ENCODE data around the gene ADSS1.

The ADSS1 gene

DNA sequence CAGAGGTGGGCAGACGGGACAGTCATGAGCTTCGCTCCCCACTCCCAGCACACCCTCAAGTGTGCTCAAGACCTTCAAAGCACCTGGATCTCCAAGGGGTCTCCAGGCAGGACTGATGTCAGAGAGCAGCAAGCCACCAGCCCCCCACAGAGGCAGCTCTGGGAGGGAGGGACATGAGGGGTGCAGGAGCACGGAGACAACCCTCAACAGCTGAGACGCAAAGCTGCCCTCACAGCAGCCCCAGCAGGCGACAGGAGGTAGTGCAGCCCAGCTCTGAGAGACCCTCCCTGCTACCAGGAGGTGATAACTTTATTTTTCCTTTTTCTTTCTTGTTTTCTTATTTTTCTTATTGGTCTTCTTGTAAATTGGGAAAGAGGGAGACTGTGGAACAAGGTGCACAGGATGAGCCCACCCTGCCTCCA is 46.8 kb downstream of the ADSS1 start:
- DNase-seq: no peak

DNA sequence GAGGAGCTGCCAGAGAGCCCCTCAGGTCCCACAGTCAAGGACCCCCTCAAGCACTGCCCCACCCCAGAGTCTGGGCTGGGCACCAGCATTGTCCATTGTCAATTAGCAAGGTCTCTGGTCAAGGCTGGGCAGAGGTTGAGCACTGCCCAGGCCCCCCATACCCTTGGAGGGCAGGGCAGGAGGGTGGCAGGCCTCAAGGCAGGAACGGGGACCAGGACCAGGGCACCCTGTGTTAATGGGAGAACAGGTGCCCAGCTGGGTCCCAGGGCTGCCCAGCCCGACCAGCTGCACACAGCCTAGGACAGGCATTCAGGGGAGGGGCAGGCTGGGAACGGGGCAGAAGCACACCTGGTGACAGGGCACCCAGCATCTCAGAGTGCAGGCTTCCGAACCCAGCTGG is 47.3 kb downstream of the ADSS1 start:
- no peak for DNase-seq

DNA sequence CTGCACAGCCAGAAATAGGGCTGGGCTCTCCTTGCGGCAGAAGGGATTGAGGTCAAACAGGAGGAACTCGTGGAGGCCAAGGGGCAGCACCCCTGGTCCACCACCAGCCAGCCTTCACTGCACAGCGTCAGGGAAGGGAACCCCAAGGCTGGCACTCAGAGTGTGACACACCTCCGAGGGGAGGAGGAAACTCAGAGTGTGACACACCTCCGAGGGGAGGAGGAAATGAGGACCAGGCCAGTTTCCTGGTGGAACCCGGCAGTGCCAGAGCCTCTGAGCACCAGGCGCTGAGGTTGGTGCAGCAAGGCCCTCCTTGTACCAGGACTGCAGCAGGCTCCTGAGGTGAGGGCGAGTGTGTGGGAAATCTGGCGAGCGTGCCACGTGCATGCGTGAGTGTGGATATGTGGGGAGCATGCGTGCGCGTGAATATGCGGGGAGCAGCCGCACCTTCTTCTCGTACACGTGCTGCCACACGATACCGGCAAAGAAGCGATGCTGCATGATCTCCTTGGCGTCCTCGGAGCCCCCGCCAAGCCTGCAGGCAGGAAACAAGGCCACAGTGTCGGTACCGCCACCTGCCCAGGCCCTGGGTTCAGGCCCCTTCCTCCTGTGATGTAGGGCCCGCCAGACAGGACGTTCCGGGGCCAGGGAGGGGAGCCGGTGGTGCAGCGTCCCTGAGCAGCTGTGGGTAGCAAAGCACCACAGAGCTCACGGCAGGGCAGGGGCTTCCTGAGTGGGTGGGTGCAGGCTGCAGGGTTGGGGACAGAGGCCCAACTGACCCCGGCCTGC is 48.1 kb downstream of the ADSS1 start:
- no peak for DNase-seq

DNA sequence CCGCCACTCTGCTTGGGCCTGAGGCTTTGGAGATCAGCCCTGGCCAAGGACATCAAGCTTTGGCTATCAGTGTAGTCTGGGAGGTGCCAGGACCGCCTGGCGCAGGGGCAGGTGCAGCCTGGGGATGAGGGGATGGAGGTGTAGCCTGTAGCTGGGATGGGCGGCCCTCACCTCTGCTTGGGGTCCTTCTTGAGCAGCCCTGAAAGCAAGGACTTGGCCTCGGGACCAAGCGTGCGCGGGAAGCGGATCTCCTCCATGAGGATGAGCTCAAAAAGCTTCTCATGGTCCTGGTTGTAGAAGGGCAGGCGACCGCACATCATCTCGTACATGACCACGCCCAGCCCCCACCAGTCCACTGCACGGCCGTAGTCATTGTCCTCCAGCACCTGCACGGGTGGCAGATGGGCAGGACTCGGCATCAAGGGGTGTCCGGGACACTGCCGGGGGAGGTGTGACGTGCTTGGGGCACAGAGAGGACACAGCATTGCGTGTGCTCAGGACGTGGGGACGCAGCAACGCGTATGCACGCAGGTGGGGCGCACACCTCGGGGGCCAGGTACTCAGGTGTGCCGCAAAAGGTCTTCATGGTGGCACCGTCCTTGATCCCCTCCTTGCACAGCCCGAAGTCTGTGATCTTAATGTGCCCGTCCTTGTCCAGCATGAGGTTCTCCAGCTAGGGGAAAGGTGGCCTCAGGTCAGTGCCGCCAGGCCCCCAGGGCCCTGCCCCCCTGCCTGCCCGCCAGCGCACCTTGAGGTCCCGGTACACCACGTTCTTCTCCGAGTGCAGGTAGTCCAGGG is 48.9 kb downstream of the ADSS1 start:
- no peak for DNase-seq

DNA sequence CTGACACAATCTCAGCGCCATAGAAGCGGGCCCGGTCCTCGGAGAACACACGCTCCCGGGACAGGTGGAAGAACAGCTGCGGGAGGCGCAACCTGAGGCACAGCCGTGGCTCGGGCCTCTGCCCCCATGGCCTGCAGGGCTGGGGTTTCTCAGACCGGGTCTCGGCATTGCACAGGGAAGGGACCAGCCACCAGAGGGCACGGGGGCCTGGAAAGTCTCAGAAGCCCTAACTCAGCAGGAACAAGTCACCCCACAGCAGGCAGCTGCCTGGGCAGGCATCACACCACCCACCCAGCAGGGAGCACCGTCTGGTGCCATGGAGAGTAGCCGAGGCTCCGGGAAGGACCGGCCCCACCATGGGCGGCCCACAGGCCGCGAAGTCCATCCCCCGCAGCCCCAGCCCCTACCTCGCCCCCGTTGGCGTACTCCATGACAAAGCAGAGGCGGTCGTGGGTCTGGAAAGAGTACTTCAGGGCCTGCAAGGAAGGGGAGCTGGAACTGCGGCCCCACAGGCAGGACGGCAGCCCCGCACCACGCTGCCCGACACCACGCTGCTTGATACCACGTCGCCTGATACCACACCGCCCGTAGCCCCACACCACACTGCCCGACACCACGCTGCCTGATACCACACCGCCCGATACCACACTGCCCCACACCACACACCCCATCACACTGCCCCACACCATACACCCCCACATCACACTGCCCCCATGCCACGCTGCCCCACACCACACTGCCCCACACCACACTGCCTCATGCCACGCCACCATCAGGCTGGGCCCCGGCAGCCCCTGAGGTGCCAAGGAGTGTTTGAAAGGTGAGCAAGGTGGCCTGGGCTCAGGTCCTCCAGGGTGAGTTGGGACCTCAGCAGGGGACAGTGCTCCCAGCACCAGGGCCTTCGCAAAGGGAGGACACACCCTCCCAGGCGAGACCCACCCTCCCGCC is 49.8 kb downstream of the ADSS1 start:
- no peak for DNase-seq

DNA sequence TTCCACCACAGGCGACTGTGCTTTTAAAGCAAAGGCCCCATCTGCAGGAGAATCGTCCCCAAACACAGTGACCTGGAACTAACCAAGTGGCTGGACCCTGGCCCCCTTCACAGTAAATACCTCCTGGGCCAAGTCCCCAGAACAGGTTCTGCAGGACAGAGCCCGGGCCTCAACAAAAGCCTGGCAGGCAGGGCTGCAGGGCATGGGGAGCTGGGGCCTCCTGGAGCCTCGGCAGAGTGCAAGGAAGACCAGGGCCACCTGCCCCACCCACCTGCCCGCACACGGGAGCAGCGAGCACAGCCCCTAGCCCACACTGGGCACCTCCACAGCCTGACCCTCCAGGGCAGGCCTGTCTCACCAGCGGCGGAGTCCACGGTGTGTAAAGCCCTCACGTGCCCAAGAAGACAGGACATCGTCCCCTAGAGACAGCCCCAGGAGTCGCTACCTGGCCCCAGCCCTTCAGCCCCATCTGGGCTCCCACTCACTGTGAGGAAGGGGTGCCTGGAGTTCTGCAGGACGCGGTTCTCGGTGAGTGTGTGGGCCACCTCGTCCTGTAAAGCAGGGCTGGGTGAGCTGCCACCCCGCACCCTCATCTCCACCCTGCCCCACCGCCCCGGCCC is 50.5 kb downstream of the ADSS1 start:
- DNase-seq: no peak

DNA sequence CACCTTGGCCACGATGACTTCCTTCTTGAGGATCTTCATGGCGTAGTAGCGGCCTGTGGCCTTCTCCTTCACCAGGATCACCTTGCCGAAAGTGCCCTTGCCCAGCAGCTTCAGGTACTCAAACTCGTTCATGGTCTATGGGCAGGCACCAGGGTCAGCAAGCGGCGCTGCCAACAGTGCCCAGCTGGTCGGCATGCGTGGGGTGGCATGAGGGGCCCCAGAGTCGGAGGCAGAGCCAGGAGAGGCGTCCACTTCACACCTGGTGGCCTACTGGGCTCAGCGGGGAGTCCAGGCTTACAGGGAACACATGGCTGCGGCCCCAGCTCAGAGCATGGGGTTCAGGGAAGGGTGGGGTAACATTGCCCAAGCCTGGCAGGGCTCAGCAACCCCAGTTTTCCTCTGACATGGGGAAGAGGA is 51.1 kb downstream of the ADSS1 start:
- DNase-seq: no peak

DNA sequence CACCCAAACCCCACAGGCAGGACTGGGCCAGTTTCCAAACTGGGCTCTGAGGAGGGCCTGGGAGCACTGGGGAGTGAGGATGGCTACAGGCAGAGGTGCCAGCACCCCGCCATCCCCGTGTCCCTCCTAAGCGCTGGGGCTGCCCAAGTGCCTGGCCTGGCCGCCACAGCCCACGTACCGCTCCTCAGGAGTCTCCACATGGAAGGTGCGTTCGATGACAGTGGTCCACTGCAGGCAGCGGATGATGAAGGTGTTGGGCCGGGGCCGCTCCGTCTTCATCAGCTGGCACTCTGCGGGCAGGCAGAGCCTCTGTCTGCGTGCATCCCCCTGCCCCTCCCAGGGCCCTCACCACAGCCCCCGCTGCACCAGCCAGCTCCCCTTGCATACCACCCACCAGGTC is 52.5 kb downstream of the ADSS1 start:
- no peak for DNase-seq

DNA sequence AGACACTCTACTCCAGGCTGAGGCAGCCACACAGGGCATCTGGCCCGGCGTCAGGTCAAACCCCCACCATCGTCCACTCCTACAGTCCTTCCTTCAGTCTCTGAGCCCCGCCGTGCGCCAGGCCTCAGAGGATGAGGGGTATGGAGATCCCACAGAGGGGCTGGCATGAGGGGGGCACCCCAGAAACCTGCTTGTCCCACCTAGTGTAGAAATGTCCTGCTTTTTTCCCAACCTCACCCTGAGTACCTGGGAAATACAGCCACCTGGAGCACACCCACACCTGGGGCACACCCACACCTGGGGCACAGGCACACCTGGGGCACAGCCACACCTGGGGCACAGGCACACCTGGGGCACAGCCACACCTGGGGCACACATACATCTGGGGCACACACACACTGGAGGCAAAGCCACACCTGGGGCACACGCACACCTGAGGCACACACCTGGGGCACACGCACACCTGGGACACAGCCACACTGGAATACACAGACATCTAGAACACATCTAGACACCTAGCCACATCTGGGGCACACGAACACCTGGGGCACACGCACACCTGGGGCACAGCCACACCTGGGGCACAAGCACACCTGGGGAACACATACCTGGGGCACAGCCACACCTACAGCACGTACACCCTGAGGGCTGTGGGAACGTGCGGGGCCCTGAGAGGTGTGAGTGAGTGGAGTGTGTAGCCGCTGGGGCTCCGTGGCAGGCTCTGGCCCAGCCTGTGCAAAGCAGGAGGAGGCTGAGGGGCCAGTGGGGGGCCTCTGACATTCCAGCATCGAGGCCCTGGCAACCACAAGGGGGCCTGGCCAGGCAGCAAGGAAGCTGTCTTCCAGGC is 53.2 kb downstream of the ADSS1 start:
- DNase-seq: no peak

DNA sequence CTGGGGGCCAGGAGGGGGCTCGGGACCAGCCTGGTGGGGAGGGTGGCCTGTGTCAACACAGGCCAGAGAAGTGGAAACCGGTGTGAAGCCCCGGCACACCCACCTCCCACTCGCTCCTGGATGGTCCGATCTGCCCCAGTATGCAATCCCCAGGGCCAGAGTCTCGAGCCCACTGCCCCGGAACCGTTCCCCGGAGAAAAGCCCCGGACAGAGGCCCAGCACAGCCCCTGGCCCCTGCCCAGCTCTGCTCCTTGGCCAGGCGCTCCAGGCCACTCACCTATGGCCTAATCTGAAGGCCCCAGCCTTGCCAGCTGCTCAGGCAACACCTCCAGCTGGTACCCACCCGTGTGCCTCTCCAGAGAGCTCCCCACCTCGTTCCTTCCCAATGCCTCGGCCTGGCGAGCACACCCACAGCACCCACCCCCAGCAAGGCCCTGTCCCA is 53.8 kb downstream of the ADSS1 start:
- no peak for DNase-seq

DNA sequence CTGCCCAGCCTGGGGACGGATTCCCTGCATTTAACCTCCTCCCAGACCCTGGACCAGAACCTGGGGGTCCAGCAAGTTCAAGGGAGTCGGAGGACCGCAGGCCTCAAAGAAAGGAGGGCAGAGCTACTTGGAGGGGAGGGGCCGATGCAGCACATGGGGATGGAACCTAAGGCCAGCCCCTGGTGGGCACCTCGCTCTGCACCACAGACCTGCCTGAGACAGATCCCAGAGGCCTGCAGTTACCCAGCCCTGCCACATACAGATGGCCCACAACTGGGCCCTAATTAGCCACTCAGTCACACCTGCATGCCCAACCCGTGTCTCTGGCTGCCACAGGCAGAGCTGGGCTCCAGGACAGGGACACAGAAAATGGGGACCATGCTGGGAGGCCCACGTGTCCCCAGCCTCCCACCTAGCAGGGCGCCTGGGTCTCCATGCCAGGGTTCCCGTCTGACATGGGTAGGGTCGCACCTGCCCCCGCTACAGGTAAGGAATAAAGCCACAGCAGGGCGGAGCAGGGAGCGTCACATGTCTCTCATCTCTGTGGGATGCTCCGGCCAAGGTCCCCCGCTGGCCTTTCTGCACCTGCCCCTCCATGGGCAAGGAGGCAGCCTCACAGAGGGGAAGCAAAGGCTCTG is 54.8 kb downstream of the ADSS1 start:
- DNase-seq: no peak

DNA sequence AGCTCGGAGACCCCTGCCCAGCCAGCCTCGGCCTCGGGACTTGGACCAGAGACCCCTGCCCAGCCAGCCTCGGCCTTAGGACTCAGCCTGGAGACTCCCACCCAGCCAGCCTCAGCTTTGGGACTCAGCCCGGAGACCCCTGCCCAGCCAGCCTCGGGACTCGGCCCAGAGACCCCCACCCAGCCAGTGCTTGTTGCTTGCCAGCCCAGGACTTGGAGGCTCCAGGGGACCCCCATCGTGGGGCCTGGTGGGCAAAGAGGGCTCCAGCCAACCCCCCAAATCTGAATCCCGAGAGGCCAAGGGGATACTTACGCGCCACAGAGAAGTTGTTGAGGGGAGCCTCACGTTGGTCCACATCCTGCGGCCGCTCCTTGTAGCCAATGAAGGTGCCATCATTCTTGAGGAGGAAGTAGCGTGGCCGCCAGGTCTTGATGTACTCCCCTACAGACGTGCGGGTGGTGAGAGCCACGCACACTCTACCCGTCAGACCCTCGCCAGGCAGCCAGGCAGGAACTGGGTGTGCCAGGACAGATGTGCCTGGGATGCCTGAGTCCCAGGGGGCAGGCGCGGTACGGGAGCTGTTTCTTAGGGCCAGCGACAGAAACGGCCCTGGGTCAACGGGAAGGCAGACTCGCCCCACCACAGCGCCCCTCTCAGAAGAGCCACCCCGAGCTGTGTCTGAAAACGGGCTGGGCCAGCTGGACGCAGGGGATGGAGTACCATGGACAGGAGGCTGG is 55.9 kb downstream of the ADSS1 start:
- DNase-seq: no peak

DNA sequence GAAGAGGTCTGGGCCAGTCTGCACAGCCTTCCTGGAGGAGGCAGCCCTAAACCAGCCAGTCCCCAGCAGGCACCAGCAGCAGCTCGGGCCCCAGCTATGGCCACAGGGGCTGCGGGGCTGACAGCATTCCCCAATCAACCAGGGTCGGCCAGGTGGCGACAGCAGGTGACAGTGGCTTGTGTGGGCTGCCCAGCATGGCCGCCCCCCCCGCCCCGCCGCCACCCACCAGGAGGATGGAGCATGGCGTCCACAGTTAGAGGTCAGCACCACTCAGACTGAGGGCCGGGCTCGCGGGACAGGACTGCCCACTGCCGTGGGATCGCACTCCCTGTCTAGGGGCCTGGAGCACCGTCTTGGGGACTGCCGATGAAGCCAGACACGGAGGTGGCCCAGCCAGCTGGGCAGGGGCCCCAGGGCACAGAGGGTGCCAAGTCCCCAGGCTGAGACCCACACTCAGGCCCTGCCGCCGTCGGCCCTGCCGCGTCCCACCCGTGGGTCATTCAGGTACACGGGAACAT is 56.5 kb downstream of the ADSS1 start:
- DNase-seq: no peak

DNA sequence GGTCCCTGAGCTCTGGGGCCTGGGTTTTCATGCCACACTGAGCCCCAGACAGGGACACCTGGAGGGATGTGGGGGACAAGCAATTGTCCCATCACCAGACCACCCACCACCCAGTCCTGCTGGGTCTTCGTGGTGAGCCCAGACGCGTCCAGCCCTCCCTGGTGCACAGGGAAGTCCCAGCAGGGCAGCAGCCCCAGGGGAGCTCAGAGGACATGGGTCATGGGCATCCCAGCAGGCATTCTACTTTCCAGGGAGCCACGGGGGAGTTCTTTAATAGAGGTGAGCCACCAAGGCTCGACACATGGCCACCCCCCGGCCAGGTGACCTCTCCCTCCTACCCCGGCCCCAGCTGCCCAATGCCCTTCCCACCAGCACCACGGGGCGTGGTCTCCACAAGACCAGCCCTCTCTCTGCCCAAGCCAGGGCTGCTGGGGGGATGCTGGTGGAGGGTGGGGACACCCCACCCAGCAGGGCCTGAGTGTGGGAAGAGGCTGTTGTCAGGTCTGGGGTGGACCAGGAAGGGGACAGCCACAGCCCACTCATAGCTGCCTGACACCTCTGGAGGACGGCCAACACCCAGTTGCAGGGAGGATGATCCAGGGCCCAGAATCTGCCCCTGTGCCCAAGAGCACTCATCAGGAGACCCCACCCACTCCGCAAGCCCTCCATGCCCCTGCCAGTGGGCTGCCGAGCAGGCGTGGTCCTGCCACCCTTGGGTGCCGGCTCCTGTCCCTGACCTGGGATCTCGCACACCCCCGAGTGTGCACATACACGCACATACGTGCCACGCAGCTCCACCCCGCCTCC is 57.4 kb downstream of the ADSS1 start:
- no peak for DNase-seq

DNA sequence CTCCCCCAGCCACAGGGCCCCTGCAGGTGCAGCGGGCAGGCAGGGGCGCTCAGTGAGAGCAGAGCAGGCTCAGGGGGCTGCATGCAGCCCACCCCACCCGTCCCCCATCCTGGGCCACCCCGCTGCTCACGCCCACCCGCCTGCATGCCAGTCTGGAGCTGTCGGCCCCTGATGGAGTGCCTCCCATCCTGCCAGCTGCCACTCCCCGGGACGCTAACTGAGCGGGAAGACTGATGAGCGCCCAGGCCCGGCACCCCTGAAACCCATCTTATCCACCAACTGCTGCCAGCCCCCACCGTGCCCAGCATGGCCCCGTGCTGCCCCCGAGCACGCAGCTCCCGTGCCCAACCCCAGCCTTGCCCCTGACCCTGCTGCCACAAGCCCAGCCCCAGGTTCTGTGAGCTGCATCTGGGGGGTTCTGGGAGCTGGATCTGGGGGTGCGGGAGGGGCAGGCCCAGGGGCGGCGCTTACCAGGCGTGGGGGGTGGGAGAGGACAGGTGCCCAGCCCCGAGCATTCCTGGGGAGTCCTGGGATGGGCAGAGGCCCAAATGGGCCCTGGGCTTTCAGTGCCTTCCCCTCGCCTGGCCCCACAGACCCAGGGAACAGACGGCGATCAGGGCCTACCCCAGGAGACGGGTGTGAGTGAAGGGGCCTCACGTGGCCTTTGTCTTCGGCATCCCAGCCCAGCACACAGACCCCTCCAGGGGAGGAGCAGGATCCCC is 58.2 kb downstream of the ADSS1 start:
- no peak for DNase-seq

DNA sequence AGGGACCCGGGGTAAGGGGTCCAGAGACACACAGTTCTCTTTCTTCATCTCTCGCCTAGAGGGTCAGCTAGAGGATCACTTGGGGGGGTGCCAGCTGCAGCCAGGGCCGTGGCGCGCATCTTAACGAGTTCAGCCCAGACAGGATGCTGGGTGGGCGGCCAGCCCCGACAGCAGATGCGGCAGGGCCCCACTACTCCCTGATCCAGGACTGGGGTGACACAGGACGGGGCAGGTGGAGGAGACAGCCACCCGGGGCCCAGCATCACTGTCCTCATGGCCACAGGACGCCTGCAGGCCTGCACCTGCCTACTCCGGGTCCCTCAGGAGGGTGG is 58.7 kb downstream of the ADSS1 start:
- DNase-seq: no peak

DNA sequence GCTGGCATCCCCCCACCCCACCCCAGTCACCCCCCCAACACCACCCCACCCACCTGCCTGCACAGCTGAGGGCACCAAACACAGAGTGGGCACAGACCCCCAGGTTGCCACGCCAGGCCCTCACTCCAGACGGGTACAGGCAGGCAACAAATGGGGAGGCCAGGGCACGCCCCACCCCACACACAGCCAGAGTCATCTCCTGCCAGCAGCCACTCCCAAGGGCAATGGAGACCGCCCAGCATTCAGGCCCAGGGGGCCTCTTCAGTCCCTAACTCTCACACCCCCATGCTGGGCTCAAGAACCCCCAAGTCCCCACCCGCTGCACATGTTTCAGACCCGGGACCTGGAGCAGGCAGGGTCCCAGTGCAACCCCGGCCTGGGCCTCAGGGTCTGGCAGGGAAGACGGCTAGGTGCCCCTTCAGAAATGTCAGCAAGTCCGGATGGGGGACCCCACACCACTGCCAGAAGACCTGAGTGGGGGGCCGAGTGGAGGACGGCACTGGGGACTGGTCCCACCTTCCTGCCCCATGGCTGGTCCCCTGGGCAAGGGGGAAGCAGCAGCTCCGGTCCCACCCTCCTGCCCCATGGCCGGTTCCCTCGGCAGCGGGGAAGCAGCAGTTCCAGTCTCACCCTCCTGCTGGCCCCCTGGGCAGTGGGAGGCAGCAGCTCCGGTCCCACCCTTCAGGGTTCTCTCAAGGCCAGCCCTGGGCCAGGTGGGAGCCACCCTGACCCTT is 59.6 kb downstream of the ADSS1 start:
- DNase-seq: no peak

DNA sequence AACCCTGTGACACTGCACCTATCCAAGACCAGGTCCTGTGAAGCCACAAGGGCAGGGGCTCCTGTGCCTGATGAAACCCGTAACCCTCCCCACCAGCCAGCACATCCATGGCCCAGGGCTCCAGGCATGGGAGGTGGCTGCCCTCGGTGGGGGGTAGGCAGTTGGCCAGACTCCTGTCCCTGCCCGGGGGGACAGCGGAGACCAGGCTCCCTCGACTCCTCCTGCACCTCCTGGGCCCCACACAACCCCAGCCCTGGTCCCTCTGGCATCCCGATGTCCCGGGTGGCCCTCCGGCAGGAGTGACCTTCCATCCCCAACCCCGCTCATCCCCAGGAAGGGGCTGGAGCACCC is 60.2 kb downstream of the ADSS1 start:
- no peak for DNase-seq
